OCI-LY1 (cell line): ENCODE results near the gene L3MBTL1.

Experiments
- H2AFZ ChIP-seq: fragments of 200-600 bp; sonication (generic), shearing (Covaris generic); 2 replicates; pipeline ENCODE4 v1.6.0; 2014; ENCODE audit warnings: antibody characterized with exemption, mild to moderate bottlenecking, low read length
- H3F3A ChIP-seq: fragments of 200-600 bp; sonication (generic), shearing (Covaris generic); 2 replicates; pipeline ENCODE4 v1.6.0; 2014; ENCODE audit warnings: mild to moderate bottlenecking, antibody characterized with exemption, low read length, moderate library complexity; ENCODE audit not compliant: insufficient read depth
- H3K27ac ChIP-seq: fragments of 200-600 bp; sonication (generic); 2 replicates; pipeline ENCODE4 v1.5.1; 2014; ENCODE audit warnings: low read length, mixed run types, mild to moderate bottlenecking, low read depth; ENCODE audit not compliant: poor library complexity, severe bottlenecking
- H3K27me3 ChIP-seq: fragments of 200-600 bp; sonication (generic); 2 replicates; pipeline ENCODE4 v1.6.0; 2014; ENCODE audit warnings: antibody characterized with exemption, mild to moderate bottlenecking, low read length, moderate library complexity; ENCODE audit not compliant: insufficient read depth
- H3K36me3 ChIP-seq: fragments of 200-600 bp; sonication (generic); 2 replicates; pipeline ENCODE4 v1.6.1; 2014; ENCODE audit warnings: mild to moderate bottlenecking, antibody characterized with exemption, low read length, moderate library complexity, mixed read lengths; ENCODE audit not compliant: insufficient read depth
- H3K4me1 ChIP-seq: fragments of 200-600 bp; sonication (generic); 2 replicates; pipeline ENCODE4 v1.5.1; 2014; ENCODE audit warnings: mild to moderate bottlenecking, low read length, moderate library complexity; ENCODE audit not compliant: insufficient read depth, severe bottlenecking
- H3K4me2 ChIP-seq: fragments of 200-600 bp; sonication (generic), shearing (Covaris generic); 2 replicates; pipeline ENCODE4 v1.6.1; 2014; ENCODE audit warnings: low read length
- H3K4me3 ChIP-seq: fragments of 200-600 bp; sonication (generic); 2 replicates; pipeline ENCODE4 v1.5.1; 2014; ENCODE audit warnings: low read length, low read depth, mild to moderate bottlenecking, mixed read lengths; ENCODE audit not compliant: poor library complexity, severe bottlenecking
- H3K79me2 ChIP-seq: fragments of 200-600 bp; shearing (Covaris generic); 2 replicates; pipeline ENCODE4 v1.6.1; 2016; ENCODE audit warnings: mixed run types, low read length, mixed read lengths; ENCODE audit not compliant: insufficient read depth
- H3K9ac ChIP-seq: fragments of 200-600 bp; sonication (generic), shearing (Covaris generic); 2 replicates; pipeline ENCODE4 v1.6.1; 2014; ENCODE audit warnings: mild to moderate bottlenecking, low read length, mixed read lengths
- H3K9me2 ChIP-seq: fragments of 200-600 bp; sonication (generic), shearing (Covaris generic); 2 replicates; pipeline ENCODE4 v1.6.1; 2014; ENCODE audit warnings: low read depth, mild to moderate bottlenecking, low read length, mixed read lengths
- H3K9me3 ChIP-seq: fragments of 200-600 bp; shearing (Covaris generic); 2 replicates; pipeline ENCODE4 v1.6.1; 2014; ENCODE audit warnings: low read length, mixed read lengths
- H4K20me1 ChIP-seq: fragments of 200-600 bp; sonication (generic), shearing (Covaris generic); 2 replicates; pipeline ENCODE4 v1.6.0; 2016; ENCODE audit warnings: mild to moderate bottlenecking, low read length; ENCODE audit not compliant: insufficient read depth
- CTCF ChIP-seq: fragments of 200-600 bp; sonication (generic), shearing (Covaris generic); IDR thresholded peaks from 2 replicates; pipeline ENCODE4 v1.5.1; 2017; ENCODE audit warnings: mild to moderate bottlenecking, antibody characterized with exemption, low read length, moderate library complexity, mixed read lengths
- EZH2 ChIP-seq: fragments of 200-600 bp; sonication (generic), shearing (Covaris generic); IDR thresholded peaks from 2 replicates; pipeline ENCODE4 v1.8.0; 2017; ENCODE audit warnings: borderline replicate concordance, mixed run types, mild to moderate bottlenecking, antibody characterized with exemption, low read length, moderate library complexity, mixed read lengths

Gene L3MBTL1

GRCh38 chr20:43465625-43465943 lies 41.9 kb upstream of the L3MBTL1 start:
- Histone ChIP-seq H3K9me3 (no peaks in the 10 kb centered on the region), H2AFZ (no peak overlapping the region), H3K36me3 (peaks cover 61% of the 10 kb centered on the region), H3K9me2 (no peaks in the 10 kb centered on the region), H3K4me1 (no peaks in the 10 kb centered on the region), H3K4me3 (no peak overlapping the region), H4K20me1 (peaks cover 7% of the 10 kb centered on the region), H3K27me3 (no peaks in the 10 kb centered on the region), H3K79me2 (no peaks in the 10 kb centered on the region), H3K9ac (no peak overlapping the region), H3K4me2 (no peak overlapping the region), H3K27ac (no peak overlapping the region), H3F3A (peaks cover 10% of the 10 kb centered on the region)
- TF ChIP-seq CTCF = no peak
- no peak for TF ChIP-seq EZH2

DNA sequence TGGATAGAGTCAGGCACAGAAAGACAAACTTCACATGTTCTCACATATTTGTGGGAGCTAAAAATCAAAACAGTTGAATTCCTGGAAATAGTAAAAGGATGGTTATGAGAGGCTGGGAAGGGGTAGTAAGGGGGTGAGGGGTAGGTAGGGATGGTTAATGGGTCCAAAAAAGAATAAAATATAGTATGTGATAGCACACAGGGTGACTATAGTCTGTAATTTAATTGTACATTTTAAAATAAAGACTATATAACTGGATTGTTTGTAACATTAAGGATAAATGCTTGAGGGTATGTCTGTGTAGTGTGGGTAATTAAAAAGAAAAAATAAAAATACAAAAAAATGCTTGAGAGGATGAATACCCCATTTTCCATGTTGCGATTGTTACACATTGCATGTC lies 39.9 kb upstream of the L3MBTL1 start:
- Histone ChIP-seq H3K27ac (no peak overlapping the region), H3K27me3 (no peaks in the 10 kb centered on the region), H3K9me3 (no peaks in the 10 kb centered on the region), H3F3A (peaks cover 14% of the 10 kb centered on the region), H2AFZ (no peak overlapping the region), H4K20me1 (peaks cover 5% of the 10 kb centered on the region), H3K4me2 (no peak overlapping the region), H3K9me2 (no peaks in the 10 kb centered on the region), H3K4me3 (no peak overlapping the region), H3K79me2 (no peaks in the 10 kb centered on the region), H3K36me3 (peaks cover 41% of the 10 kb centered on the region), H3K9ac (no peak overlapping the region), H3K4me1 (no peaks in the 10 kb centered on the region)
- TF ChIP-seq EZH2 (no peak), CTCF (no peak)

GRCh38 chr20:43472671-43473380 lies 34.7 kb upstream of the L3MBTL1 start:
- Histone ChIP-seq H3K27ac (no peak overlapping the region), H2AFZ (no peak overlapping the region), H3K79me2 (no peaks in the 10 kb centered on the region), H3K36me3 (no peaks in the 10 kb centered on the region; the same call in 1 of the 2 replicates), H3K9ac (no peak overlapping the region), H3K9me3 (no peaks in the 10 kb centered on the region), H3F3A (peaks cover 6% of the 10 kb centered on the region; the same call in 1 of the 2 replicates), H4K20me1 (no peaks in the 10 kb centered on the region), H3K4me2 (no peak overlapping the region), H3K4me1 (no peaks in the 10 kb centered on the region), H3K27me3 (no peaks in the 10 kb centered on the region), H3K4me3 (no peak overlapping the region), H3K9me2 (no peaks in the 10 kb centered on the region)
- TF ChIP-seq CTCF (no peak), EZH2 (no peak)
